B cell (primary cell): ENCODE measurements around the gene USP20. TPM values are rescaled to one million over a fixed set of nuclear protein-coding genes. Genes with fewer than 3 reads are reported as not detected.

Experiments
- ATAC-seq: fragments of 200-7000 bp; cut with Tn5 transposase; one replicate; pipeline ENCODE4 v1.10.0; 2021; ENCODE audit warnings: low read depth, mild to moderate bottlenecking, moderate number of reproducible peaks, moderate library complexity
- CTCF ChIA-PET: fragments of 350-600 bp; sonication (Branson Sonifier 250); formaldehyde crosslinking; loops from one replicate; lab custom pipeline; 2021; ENCODE audit warnings: antibody characterized with exemption, inconsistent platforms; lab: Charles Lee
- POLR2A ChIA-PET: fragments of 350-600 bp; sonication (Branson Sonifier 250); formaldehyde crosslinking; loops from one replicate; lab custom pipeline; 2021; ENCODE audit warnings: antibody characterized with exemption; lab: Charles Lee
- DNase-seq: peaks from one replicate; pipeline ENCODE4 v3.0.0; 2013
- H2AFZ ChIP-seq: 2 replicates; pipeline ENCODE4 v1.6.1; 2012; ENCODE audit warnings: mild to moderate bottlenecking, low read depth, low read length; ENCODE audit not compliant: insufficient read depth, poor library complexity, severe bottlenecking
- H3K27ac ChIP-seq, 2 donors: 1 replicate in 1 of 2; 2 replicates in 1 of 2; pipeline ENCODE4 v1.5.1; 2012 to 2013; ENCODE audit warnings: low read length in 2 of 2, mild to moderate bottlenecking in 2 of 2, moderate library complexity in 1 of 2
- H3K27me3 ChIP-seq, 4 experiments: fragments of 200-600 bp in 1 of 4; sonication (generic) in 1 of 4; replicated peaks in 1 of 4; 1 replicate in 2 of 4; 2 replicates in 2 of 4; pipeline versions ENCODE4 v1.6.1 to v1.7.0; 2013 to 2016; ENCODE audit warnings: low read length in 3 of 4, mild to moderate bottlenecking in 2 of 4, mixed read lengths in 1 of 4, moderate library complexity in 1 of 4; ENCODE audit not compliant: insufficient read depth in 4 of 4, control insufficient read depth in 3 of 4; ENCODE audit errors: control extremely low read depth in 1 of 4
- H3K36me3 ChIP-seq, 2 experiments: replicated peaks in 1 of 2; 1 replicate in 1 of 2; 2 replicates in 1 of 2; pipeline versions ENCODE4 v1.6.1 to v1.7.1; 2013; ENCODE audit warnings: low read length in 1 of 2; ENCODE audit not compliant: insufficient read depth in 2 of 2, control insufficient read depth in 1 of 2; ENCODE audit errors: control extremely low read depth in 1 of 2, extremely low read depth in 1 of 2
- H3K4me1 ChIP-seq, 2 donors: fragments of 200-600 bp in 1 of 2; sonication (generic) in 1 of 2; 1 replicate in 1 of 2; 2 replicates in 1 of 2; pipeline versions ENCODE4 v1.5.1 to v1.6.1; 2013 to 2017; ENCODE audit warnings: low read length in 2 of 2; ENCODE audit not compliant: control insufficient read depth in 2 of 2, insufficient read depth in 2 of 2
- H3K4me2 ChIP-seq: replicated peaks from 2 replicates; pipeline ENCODE3; 2012; ENCODE audit warnings: mild to moderate bottlenecking, low read depth, low read length; ENCODE audit not compliant: poor library complexity, severe bottlenecking
- H3K4me3 ChIP-seq, 5 experiments: fragments of 200-600 bp in 1 of 5; sonication (generic) in 1 of 5; 1 replicate in 3 of 5; 2 replicates in 2 of 5; pipeline versions ENCODE4 v1.5.1 to v1.7.0; 2011 to 2016; ENCODE audit warnings: low read length in 4 of 5, mild to moderate bottlenecking in 4 of 5, low read depth in 2 of 5, control low read depth in 1 of 5, moderate library complexity in 1 of 5; ENCODE audit not compliant: insufficient read depth in 1 of 5; ENCODE audit errors: control extremely low read depth in 1 of 5, extremely low read depth in 1 of 5
- H3K79me2 ChIP-seq: fragments of 200-600 bp; sonication (generic); one replicate; pipeline ENCODE4 v1.6.0; 2016; ENCODE audit warnings: low read length; ENCODE audit not compliant: control insufficient read depth, insufficient read depth
- H3K9ac ChIP-seq: fragments of 200-600 bp; sonication (generic); 2 replicates; pipeline ENCODE4 v1.6.1; 2017; ENCODE audit warnings: mild to moderate bottlenecking, low read length, moderate library complexity
- H3K9me3 ChIP-seq, 3 donors: one replicate each; pipeline versions ENCODE4 v1.6.1 to v1.7.1; 2013; ENCODE audit warnings: low read length in 2 of 3; ENCODE audit not compliant: control insufficient read depth in 2 of 3, insufficient read depth in 1 of 3; ENCODE audit errors: control extremely low read depth in 1 of 3
- H4K20me1 ChIP-seq: 2 replicates; pipeline ENCODE4 v1.6.0; 2012; ENCODE audit warnings: mild to moderate bottlenecking, low read length; ENCODE audit not compliant: insufficient read depth, control insufficient read depth, poor library complexity, severe bottlenecking
- H3K27ac Mint-ChIP-seq: one replicate; pipeline ENCODE4 v1.8.0; 2021; ENCODE audit warnings: mixed read lengths
- H3K27me3 Mint-ChIP-seq: one replicate; pipeline ENCODE4 v1.8.0; 2021; ENCODE audit warnings: mixed read lengths
- H3K4me1 Mint-ChIP-seq: one replicate; pipeline ENCODE4 v1.8.0; 2021; ENCODE audit warnings: mixed read lengths
- H3K4me3 Mint-ChIP-seq: one replicate; pipeline ENCODE4 v1.8.0; 2021; ENCODE audit warnings: mixed read lengths
- H3K9me3 Mint-ChIP-seq: one replicate; pipeline ENCODE4 v1.8.0; 2022; ENCODE audit warnings: mixed read lengths; ENCODE audit not compliant: insufficient read depth
- CTCF ChIP-seq: fragments of 200-600 bp; IDR thresholded peaks from one replicate; pipeline ENCODE4 v1.8.0; 2022; ENCODE audit warnings: antibody characterized with exemption, mild to moderate bottlenecking
- EZH2 ChIP-seq: IDR thresholded peaks from 2 replicates; pipeline ENCODE4 v1.6.1; 2012; ENCODE audit warnings: borderline replicate concordance, low read depth, mild to moderate bottlenecking, moderate library complexity, low read length; ENCODE audit not compliant: insufficient read depth, poor library complexity, severe bottlenecking
- WGBS: methylation state at CpG from one replicate; pipeline ENCODE4 v1.1.5; 2013; ENCODE audit warnings: missing lambda C conversion rate; ENCODE audit not compliant: insufficient coverage; 5-methylcytosine and 5-hydroxymethylcytosine counted together
- intact Hi-C: fragments of 100-400 bp; cut with micrococcal nuclease; formaldehyde crosslinking; loops from one replicate; pipeline ENCODE4 v1.10.0; 2022
- polyA plus RNA-seq: library from polyadenylated mRNA; depleted of rRNA; stranded (reverse); fragments of >200 nt; gene quantifications from 2 replicates; pipeline ENCODE4 v1.2.3, GENCODE V29; 2012
- total RNA-seq, 2 donors: library from RNA; stranded (reverse); fragments of 120-200 nt in 1 of 2; gene quantifications; 1 replicate in 1 of 2; 2 replicates in 1 of 2; pipeline versions ENCODE4 v1.2.3 to v1.2.4, GENCODE V29; 2013 to 2022

The USP20 gene
- total and polyA plus RNA-seq, 2 donors (not counting 1 experiment from before 2014, with no cell fraction given), result 49.5 to 72.6 TPM

- Mint-ChIP-seq H3K4me1 (peaks cover 5% of the 10 kb centered on the region), H3K27me3 (no peaks in the 10 kb centered on the region), H3K4me3 (no peak overlapping the region), H3K27ac (no peak overlapping the region), H3K9me3 (no peaks in the 10 kb centered on the region)
- Histone ChIP-seq H3K9me3 (no peaks in the 10 kb centered on the region), H3K4me1 (no peaks in the 10 kb centered on the region), H3K27ac (no peak overlapping the region), H4K20me1 (peaks cover 12% of the 10 kb centered on the region), H3K79me2 (peaks cover 37% of the 10 kb centered on the region), H3K27me3 (no peaks in the 10 kb centered on the region), H3K36me3 (peaks cover 0 to 52% of the 10 kb centered on the region in 2 experiments), H3K9ac (no peak overlapping the region), H3K4me3 (no peak overlapping the region), H2AFZ (no peak overlapping the region), H3K4me2 (no peak overlapping the region)
- 97% methylated on average over 17 of the region's 17 CpGs for WGBS
- ChIA-PET POLR2A (no interaction called here), CTCF (no interaction called here)
- DNase-seq, result no peak
- no peak for ATAC-seq
- TF ChIP-seq EZH2 (no peak), CTCF (no peak)
- intact Hi-C loops, result no loop called here
Observed at GRCh38 chr9:129814432-129815223, 20.6 kb upstream of the USP20 start.

GRCh38 chr9:129815278-129815677 lies 20.0 kb upstream of the USP20 start:
- no peak overlapping the region for H3K27ac Mint-ChIP-seq
- CTCF ChIA-PET, result no interaction called here
- no peak overlapping the region for H2AFZ ChIP-seq
- peaks cover 4% of the 10 kb centered on the region for H3K4me1 Mint-ChIP-seq
- no peak overlapping the region for H3K27ac ChIP-seq
- peaks cover 12% of the 10 kb centered on the region for H4K20me1 ChIP-seq
- intact Hi-C loops, result no loop called here
- no peak overlapping the region for H3K9ac ChIP-seq
- H3K27me3 Mint-ChIP-seq, result no peaks in the 10 kb centered on the region
- H3K4me1 ChIP-seq, result no peaks in the 10 kb centered on the region
- ATAC-seq (no peak), DNase-seq (no peak)
- no peaks in the 10 kb centered on the region for H3K27me3 ChIP-seq
- peaks cover 37% of the 10 kb centered on the region for H3K79me2 ChIP-seq
- H3K36me3 ChIP-seq, result peaks cover 0 to 45% of the 10 kb centered on the region in 2 experiments
- H3K4me3 ChIP-seq, result no peak overlapping the region
- POLR2A ChIA-PET, result no interaction called here
- WGBS, result 98% methylated on average over 11 of the region's 11 CpGs
- H3K9me3 Mint-ChIP-seq, result no peaks in the 10 kb centered on the region
- H3K9me3 ChIP-seq, result no peaks in the 10 kb centered on the region
- no peak overlapping the region for H3K4me2 ChIP-seq
- TF ChIP-seq EZH2, result no peak
- TF ChIP-seq CTCF, result no peak
- H3K4me3 Mint-ChIP-seq, result no peak overlapping the region
